ENCODE results near the gene MYO18A.

GRCh38 chr17:29089601-29090044 is 90.6 kb downstream of the MYO18A start:
- no peak for TF ChIP-seq POLR2A (IDR thresholded peaks at IDR 0.05)
- no peak for TF ChIP-seq CTCF (IDR thresholded peaks at IDR 0.05)
